Left lung (tissue), 10 donors: Measurements from ENCODE around the gene CADM1. TPM values are rescaled to one million over a fixed set of nuclear protein-coding genes. Genes with fewer than 3 reads are reported as not detected.

Experiments used
- ATAC-seq: fragments of 200-7000 bp; cut with Tn5 transposase; one replicate; pipeline ENCODE4 v1.9.1; 2020; ENCODE audit warnings: moderate library complexity
- DNase-seq, 4 donors: peaks; one replicate each; pipeline ENCODE4 v3.0.0-alpha.2; 2013 to 2020
- H3K27ac ChIP-seq, 2 donors: fragments of 200-600 bp; sonication (generic) in 1 of 2; one replicate each; pipeline versions ENCODE4 v1.5.0 to v1.8.0; 2020 to 2021
- H3K27me3 ChIP-seq, 2 donors: fragments of 200-600 bp; sonication (generic) in 1 of 2; one replicate each; pipeline versions ENCODE4 v1.5.0 to v1.8.0; 2020 to 2021
- H3K36me3 ChIP-seq, 2 donors: fragments of 200-600 bp; sonication (generic) in 1 of 2; one replicate each; pipeline versions ENCODE4 v1.5.0 to v1.8.0; 2020 to 2021
- H3K4me1 ChIP-seq, 2 donors: fragments of 200-600 bp; one replicate each; pipeline ENCODE4 v1.8.0; 2021
- H3K4me3 ChIP-seq, 2 donors: fragments of 200-600 bp; sonication (generic) in 1 of 2; one replicate each; pipeline versions ENCODE4 v1.5.0 to v1.8.0; 2020 to 2021; ENCODE audit warnings: mild to moderate bottlenecking in 1 of 2
- H3K9me3 ChIP-seq, 2 donors: fragments of 200-600 bp; sonication (generic) in 1 of 2; one replicate each; pipeline versions ENCODE4 v1.5.0 to v1.8.0; 2020 to 2021
- CTCF ChIP-seq, 2 donors: fragments of 200-600 bp; sonication (generic) in 1 of 2; IDR thresholded peaks; one replicate each; pipeline versions ENCODE4 v1.5.0 to v1.8.0; 2021; ENCODE audit warnings: antibody characterized with exemption in 2 of 2
- intact Hi-C, 2 donors: fragments of 100-400 bp; cut with DNase I; formaldehyde crosslinking; loops; one replicate each; pipeline versions ENCODE4 v1.11.2 to v1.14.2; 2022
- polyA plus RNA-seq, 6 donors: library from polyadenylated mRNA; unstranded; fragments of 120-200 nt; gene quantifications; one replicate each; pipeline ENCODE4 v1.2.1, GENCODE V29; 2013; ENCODE audit not compliant: insufficient read length in 6 of 6
- total RNA-seq, 2 donors: library from RNA; stranded (reverse); fragmentation: NEBNext Ultra II Directional; extraction: Animal tissue kit (Norgen Biotek cat#: 25700); gene quantifications; one replicate each; pipeline ENCODE4 v1.2.1, GENCODE V29; 2021
- donor health status: DM: no; HTN: yes; CAD: no.
- donor health status: DM: no; HTN: no; CAD: no.

CADM1 gene
- total and polyA plus RNA-seq, 8 donors, result 105 to 307 (median 156) TPM

- H3K9me3 ChIP-seq, result no peaks in the 10 kb centered on the region
- H3K36me3 ChIP-seq, result no peaks in the 10 kb centered on the region
- no peak for DNase-seq
- no peak for TF ChIP-seq CTCF (IDR thresholded peaks at IDR 0.05)
- intact Hi-C loops, result no loop called here
- ATAC-seq, result no peak
- no peaks in the 10 kb centered on the region for H3K4me1 ChIP-seq
- H3K4me3 ChIP-seq, result no peak overlapping the region
- H3K27ac ChIP-seq, result no peak overlapping the region
- H3K27me3 ChIP-seq, result no peaks in the 10 kb centered on the region
Measured at GRCh38 chr11:115151010-115151409, 353.2 kb downstream of the CADM1 start.

GRCh38 chr11:115148691-115149090 is 355.5 kb downstream of the CADM1 start:
- ATAC-seq (peak; percentile 40), DNase-seq (no peak)
- Histone ChIP-seq H3K36me3 (no peaks in the 10 kb centered on the region), H3K4me1 (no peaks in the 10 kb centered on the region), H3K27ac (no peak overlapping the region), H3K27me3 (peaks cover 0 to 6% of the 10 kb centered on the region in 2 donors), H3K4me3 (no peak overlapping the region), H3K9me3 (no peaks in the 10 kb centered on the region)
- intact Hi-C loops, result no loop called here
- TF ChIP-seq CTCF (IDR thresholded peaks at IDR 0.05), result no peak

GRCh38 chr11:115148101-115148500 is 356.1 kb downstream of the CADM1 start:
- Histone ChIP-seq H3K27me3 (peaks cover 0 to 6% of the 10 kb centered on the region in 2 donors), H3K9me3 (no peaks in the 10 kb centered on the region), H3K27ac (no peak overlapping the region), H3K4me3 (no peak overlapping the region), H3K36me3 (no peaks in the 10 kb centered on the region), H3K4me1 (no peaks in the 10 kb centered on the region)
- intact Hi-C loops, result no loop called here
- no peak for DNase-seq
- no peak for TF ChIP-seq CTCF (IDR thresholded peaks at IDR 0.05)
- ATAC-seq, result no peak

- no peaks in the 10 kb centered on the region for H3K9me3 ChIP-seq
- H3K4me1 ChIP-seq, result no peaks in the 10 kb centered on the region
- TF ChIP-seq CTCF (IDR thresholded peaks at IDR 0.05), result no peak
- H3K4me3 ChIP-seq, result no peak overlapping the region
- no peak overlapping the region for H3K27ac ChIP-seq
- no peak for DNase-seq
- no peak for ATAC-seq
- H3K36me3 ChIP-seq, result no peaks in the 10 kb centered on the region
- intact Hi-C loops, result no loop called here
- peaks cover 0 to 6% of the 10 kb centered on the region in 2 donors for H3K27me3 ChIP-seq
Measured at GRCh38 chr11:115147243-115147807, 356.9 kb downstream of the CADM1 start.

GRCh38 chr11:115146425-115146824 is 357.8 kb downstream of the CADM1 start:
- no peak overlapping the region for H3K4me3 ChIP-seq
- no peaks in the 10 kb centered on the region for H3K9me3 ChIP-seq
- intact Hi-C loops, result no loop called here
- DNase-seq (no peak), ATAC-seq (no peak)
- no peaks in the 10 kb centered on the region for H3K4me1 ChIP-seq
- no peaks in the 10 kb centered on the region for H3K36me3 ChIP-seq
- TF ChIP-seq CTCF (IDR thresholded peaks at IDR 0.05), result no peak
- peaks cover 0 to 6% of the 10 kb centered on the region in 2 donors for H3K27me3 ChIP-seq
- H3K27ac ChIP-seq, result no peak overlapping the region
